AG04450 (cell line): ENCODE results near the gene TRIM67. TPM values are rescaled to one million over a fixed set of nuclear protein-coding genes. Genes with fewer than 3 reads are reported as not detected.
"Not testable (repeated sequence)": the region's sequence is repeated elsewhere in the genome, so short reads cannot be mapped to it uniquely, and the experiment has no call there.

Experiments used
- CTCF ChIA-PET: fragments of 300-600, 350-600 bp; formaldehyde crosslinking; extraction: SDS; loops from one replicate; lab custom pipeline; 2022; ENCODE audit warnings: antibody characterized with exemption, inconsistent platforms; lab: Charles Lee
- POLR2A ChIA-PET: fragments of 350-600 bp; formaldehyde crosslinking; extraction: SDS; loops from one replicate; lab custom pipeline; 2021; ENCODE audit warnings: antibody characterized with exemption, inconsistent platforms; lab: Yijun Ruan, JAX
- DNase-seq: peaks from one replicate; pipeline ENCODE4 v3.0.0-alpha.2; 2011; ENCODE audit warnings: low read depth, low spot score
- H3K27ac ChIP-seq: one replicate; pipeline ENCODE4 v1.5.1; 2012; ENCODE audit warnings: low read depth, low read length, control low read depth
- H3K27me3 ChIP-seq: one replicate; pipeline ENCODE4 v1.6.0; 2012; ENCODE audit warnings: low read length; ENCODE audit not compliant: control insufficient read depth, insufficient read depth
- H3K4me3 ChIP-seq: 2 replicates; pipeline ENCODE4 v1.5.1; 2011; ENCODE audit warnings: mild to moderate bottlenecking, low read depth, low read length, control low read depth
- H3K9me3 ChIP-seq: 2 replicates; pipeline ENCODE4 v1.5.1; 2012; ENCODE audit warnings: low read length; ENCODE audit not compliant: control insufficient read depth, insufficient read depth
- CTCF ChIP-seq: IDR thresholded peaks from 2 replicates; pipeline ENCODE4 v1.5.1; 2011; ENCODE audit warnings: low read depth, low read length, control low read depth, inconsistent platforms
- polyA plus RNA-seq: library from polyadenylated mRNA; depleted of rRNA; stranded (reverse); fragments of >200 nt; gene quantifications from 2 replicates; pipeline ENCODE4 v1.2.3, GENCODE V29; 2011

The TRIM67 gene
- polyA plus RNA-seq, 1 experiment = not detected

- H3K4me3 ChIP-seq = no peak overlapping the region
- POLR2A ChIA-PET = no interaction called here
- no peak for DNase-seq
- CTCF ChIA-PET = interaction anchor here (1.0 to 3.6 kb wide), 6 partner anchors 18 to 567 kb away, joined by 3 to 40 read pairs (median 5); partner anchors contain the start of gene COG2
- no peak for TF ChIP-seq CTCF
- no peak overlapping the region for H3K27ac ChIP-seq
- no peaks in the 10 kb centered on the region; the same call in 1 of the 2 replicates for H3K9me3 ChIP-seq
- peaks cover 16% of the 10 kb centered on the region for H3K27me3 ChIP-seq
Observed at GRCh38 chr1:231209531-231209930, 47.7 kb downstream of the TRIM67 start.

DNA sequence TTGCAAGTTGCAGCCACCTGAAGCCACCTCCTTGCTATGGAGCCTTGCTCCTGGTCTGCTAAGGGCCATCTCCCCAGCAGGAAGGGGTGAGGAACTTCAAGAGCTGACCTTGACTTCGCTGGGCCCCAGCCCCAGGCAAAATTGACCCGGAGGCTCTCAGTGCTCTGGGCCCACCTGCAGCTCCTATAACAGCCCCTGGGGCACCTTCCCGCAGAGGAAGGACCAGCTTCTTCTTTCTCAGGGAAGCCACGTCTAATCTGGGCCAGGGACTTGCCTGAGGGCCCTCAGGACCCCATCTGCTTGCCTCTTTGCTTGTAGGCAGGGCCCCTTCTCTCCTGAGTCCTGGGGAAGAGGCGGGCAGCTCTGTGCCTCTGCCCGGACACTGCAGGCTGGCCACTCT is 48.3 kb downstream of the TRIM67 start:
- no peak for TF ChIP-seq CTCF
- H3K27ac ChIP-seq = no peak overlapping the region
- no peak for DNase-seq
- no peaks in the 10 kb centered on the region; the same call in 1 of the 2 replicates for H3K9me3 ChIP-seq
- CTCF ChIA-PET = interaction anchor here (0.5 to 3.6 kb wide), 17 partner anchors 10 to 681 kb away, joined by 3 to 40 read pairs (median 3); partner anchors contain the start of gene COG2
- no peak overlapping the region for H3K4me3 ChIP-seq
- POLR2A ChIA-PET = no interaction called here
- H3K27me3 ChIP-seq = peaks cover 15% of the 10 kb centered on the region

- peak; percentile 94 for TF ChIP-seq CTCF
- peak overlapping the region; percentile 61 for H3K4me3 ChIP-seq
- DNase-seq = peak; percentile 27
- peaks cover 21% of the 10 kb centered on the region for H3K27me3 ChIP-seq
- ChIA-PET POLR2A (no interaction called here), CTCF (interaction anchor here (0.6 to 3.6 kb wide), 23 partner anchors 9 to 682 kb away, joined by 3 to 40 read pairs (median 3); no protein-coding TSS in a partner anchor)
- H3K27ac ChIP-seq = no peak overlapping the region
- no peaks in the 10 kb centered on the region; the same call in 1 of the 2 replicates for H3K9me3 ChIP-seq
Observed at GRCh38 chr1:231211005-231211857, 49.4 kb downstream of the TRIM67 start.

DNA sequence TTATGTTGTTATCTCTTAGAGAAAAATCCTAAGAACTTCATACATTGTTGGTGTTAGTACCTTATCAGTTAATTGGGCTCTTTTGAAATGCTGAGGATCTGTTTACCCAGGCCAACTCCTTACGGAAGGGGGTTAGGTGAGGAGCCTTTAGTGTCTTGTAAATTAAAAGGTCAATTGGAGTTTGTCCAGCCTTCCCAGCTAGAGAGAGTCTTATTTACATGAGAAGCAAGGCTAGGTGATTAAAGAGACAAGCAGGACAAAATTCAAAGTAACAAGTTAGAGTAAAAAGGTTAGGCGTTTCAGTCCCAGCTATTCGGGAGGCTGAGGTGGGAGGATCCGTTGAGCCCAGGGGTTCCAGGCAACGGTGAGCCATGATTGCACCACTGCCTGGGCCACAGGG is 50.4 kb downstream of the TRIM67 start:
- POLR2A ChIA-PET, H3K9me3 ChIP-seq, H3K4me3 ChIP-seq, DNase-seq, H3K27ac ChIP-seq: not testable (repeated sequence)
- peaks cover 25% of the 10 kb centered on the region for H3K27me3 ChIP-seq
- CTCF ChIA-PET = interaction anchor here (0.8 to 3.6 kb wide), 5 partner anchors 10 to 414 kb away, joined by 3 to 40 read pairs (median 3); no protein-coding TSS in a partner anchor

DNA sequence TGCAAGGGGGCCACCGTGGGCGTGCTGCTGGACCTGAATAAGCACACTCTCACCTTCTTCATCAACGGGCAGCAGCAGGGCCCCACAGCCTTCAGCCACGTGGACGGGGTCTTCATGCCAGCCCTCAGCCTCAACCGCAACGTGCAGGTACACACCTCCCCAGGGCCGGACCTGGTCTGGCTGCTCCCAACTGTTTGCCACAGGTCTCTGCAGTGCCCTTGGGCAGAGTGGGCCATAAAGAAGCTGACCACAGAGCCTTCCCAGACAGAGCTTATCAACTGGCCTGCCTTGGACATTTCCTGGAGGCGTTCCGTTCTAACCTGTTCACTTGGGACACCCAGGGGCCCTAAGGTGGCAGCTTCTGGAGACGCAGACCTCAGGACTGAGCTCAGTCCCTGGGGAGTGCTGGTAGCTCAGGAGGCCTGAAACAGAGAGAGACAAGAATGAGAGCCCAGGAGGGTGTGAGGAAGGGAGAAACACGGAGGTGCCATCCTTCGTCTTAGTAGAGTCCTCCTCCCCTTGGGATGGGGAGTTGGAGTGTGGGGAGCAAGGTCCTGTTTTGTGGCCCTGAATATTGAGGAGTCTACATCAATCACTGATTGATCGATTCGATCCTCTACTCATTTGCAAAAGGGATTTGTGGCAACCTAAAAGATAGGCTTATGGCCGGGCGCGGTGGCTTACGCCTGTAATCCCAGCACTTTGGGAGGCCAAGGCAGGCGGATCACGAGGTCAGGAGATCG is 52.1 kb downstream of the TRIM67 start:
- no peaks in the 10 kb centered on the region; the same call in 1 of the 2 replicates for H3K9me3 ChIP-seq
- no peak for DNase-seq
- H3K27me3 ChIP-seq = peaks cover 31% of the 10 kb centered on the region
- ChIA-PET POLR2A (no interaction called here), CTCF (no interaction called here)
- H3K4me3 ChIP-seq = no peak overlapping the region
- H3K27ac ChIP-seq = no peak overlapping the region
- TF ChIP-seq CTCF = no peak
